Measurements from ENCODE around the gene CDH8.

Gene CDH8

DNA sequence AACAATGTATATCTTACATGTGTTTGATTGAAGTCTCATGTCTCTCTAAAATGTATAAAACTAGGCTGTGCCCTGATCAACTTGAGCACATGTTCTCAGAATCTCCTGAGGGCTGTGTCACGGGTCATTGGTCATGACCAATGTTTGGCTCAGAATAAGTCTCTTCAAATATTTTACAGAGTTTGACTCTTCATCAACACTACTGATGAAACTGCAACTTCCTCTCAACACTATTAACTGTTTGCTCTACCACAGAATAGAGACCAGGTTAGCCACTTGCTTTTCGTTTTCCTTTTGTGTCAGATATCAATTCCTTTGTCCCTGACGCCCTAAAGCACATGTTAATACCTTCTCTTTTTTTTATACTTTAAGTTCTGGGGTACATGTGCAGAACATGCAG lies 358.1 kb downstream of the CDH8 start:
- H3K4me2 ChIP-seq (ENCODE audit: insufficient read depth, low read length, poor library complexity, severe bottlenecking) = no peak overlapping the region
- H2BK5ac ChIP-seq (ENCODE audit: low read length) = no peak overlapping the region
- WGBS, 2 donors (ENCODE audit: extremely low coverage in 2 of 2, insufficient read length in 2 of 2, insufficient replicate concordance in 1 of 2) = no CpG with 5 or more reads among the region's 3 CpGs
- H2BK120ac ChIP-seq (ENCODE audit: low read depth, low read length) = no peak overlapping the region
- H3K18ac ChIP-seq (ENCODE audit: low read length) = no peak overlapping the region
- no peaks in the 10 kb centered on the region for H3K79me1 ChIP-seq (ENCODE audit: low read depth, low read length)
- no peak overlapping the region for H2AK5ac ChIP-seq (ENCODE audit: low read depth, low read length)
- H3K9ac ChIP-seq (ENCODE audit: low read depth, low read length, poor library complexity) = no peak overlapping the region
- H4K8ac ChIP-seq (ENCODE audit: low read depth, low read length) = no peak overlapping the region
- no peaks in the 10 kb centered on the region for H3K4me1 ChIP-seq (ENCODE audit: control insufficient read depth in 2 of 2, insufficient read depth in 1 of 2, low read depth in 1 of 2, low read length in 2 of 2)
- no peaks in the 10 kb centered on the region for H3K27me3 ChIP-seq (ENCODE audit: control insufficient read depth in 3 of 3, insufficient read depth in 3 of 3, low read depth in 1 of 3, low read length in 3 of 3)
- H3K27ac ChIP-seq (replicated peaks; ENCODE audit: low read length) = no peak overlapping the region
- no peak overlapping the region for H2BK12ac ChIP-seq (ENCODE audit: low read length)
- H2BK15ac ChIP-seq (ENCODE audit: low read length) = no peak overlapping the region
- no peaks in the 10 kb centered on the region for H3K9me3 ChIP-seq (replicated peaks in 1 of 2; ENCODE audit: control insufficient read depth in 2 of 2, insufficient read depth in 1 of 2, low read depth in 1 of 2, low read length in 2 of 2)
- no peak overlapping the region for H3K23ac ChIP-seq (ENCODE audit: low read depth, low read length, poor library complexity)
- no peak overlapping the region for H3K14ac ChIP-seq (ENCODE audit: low read length)
- H3K4me3 ChIP-seq (ENCODE audit: low read length in 2 of 2) = no peak overlapping the region
- no peak overlapping the region for H2AFZ ChIP-seq (ENCODE audit: low read length)
- no peak overlapping the region for H4K91ac ChIP-seq (ENCODE audit: low read depth, low read length, poor library complexity)
- no peaks in the 10 kb centered on the region for H3K36me3 ChIP-seq (replicated peaks in 1 of 2; ENCODE audit: control insufficient read depth in 2 of 2, insufficient read depth in 2 of 2, low read length in 2 of 2)
- H3K4ac ChIP-seq (ENCODE audit: low read length) = no peak overlapping the region
- DNase-seq (ENCODE audit: low spot score) = no peak

- H3K9ac ChIP-seq (ENCODE audit: low read depth, low read length, poor library complexity) = no peak overlapping the region
Measured at GRCh38 chr16:61677776-61678175, 358.5 kb downstream of the CDH8 start.

DNA sequence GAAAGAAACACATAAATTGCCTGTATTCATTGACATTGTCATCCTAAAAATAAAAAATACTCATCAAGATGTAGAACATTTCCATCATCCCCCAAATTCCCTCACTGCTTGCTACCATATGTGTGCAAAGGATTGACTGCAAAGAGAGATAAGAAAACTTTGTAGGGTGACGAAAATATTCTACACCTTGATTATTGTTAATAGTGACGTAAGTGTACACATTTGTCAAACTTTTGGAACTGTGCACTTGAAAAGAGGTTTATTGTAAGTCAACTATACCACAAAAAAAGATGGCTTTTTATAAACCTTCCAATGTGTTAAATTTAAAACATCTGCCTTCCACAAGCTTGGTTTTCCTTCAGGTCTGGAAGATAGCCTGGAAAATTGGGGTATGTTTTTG lies 359.5 kb downstream of the CDH8 start:
- H3K27ac ChIP-seq (replicated peaks; ENCODE audit: low read length) = no peak overlapping the region
- no peak overlapping the region for H3K14ac ChIP-seq (ENCODE audit: low read length)
- no peak overlapping the region for H2BK12ac ChIP-seq (ENCODE audit: low read length)

More at GRCh38 chr16:61677776-61678175, 358.5 kb downstream of the CDH8 start:
- Histone ChIP-seq H2BK5ac (ENCODE audit: low read length) (no peak overlapping the region), H3K4me1 (ENCODE audit: control insufficient read depth in 2 of 2, insufficient read depth in 1 of 2, low read depth in 1 of 2, low read length in 2 of 2) (no peaks in the 10 kb centered on the region), H2BK120ac (ENCODE audit: low read depth, low read length) (no peak overlapping the region), H3K9me3 (replicated peaks in 1 of 2; ENCODE audit: control insufficient read depth in 2 of 2, insufficient read depth in 1 of 2, low read depth in 1 of 2, low read length in 2 of 2) (no peaks in the 10 kb centered on the region), H3K14ac (ENCODE audit: low read length) (no peak overlapping the region), H2BK15ac (ENCODE audit: low read length) (no peak overlapping the region), H3K23ac (ENCODE audit: low read depth, low read length, poor library complexity) (no peak overlapping the region), H3K36me3 (replicated peaks in 1 of 2; ENCODE audit: control insufficient read depth in 2 of 2, insufficient read depth in 2 of 2, low read length in 2 of 2) (no peaks in the 10 kb centered on the region), H4K91ac (ENCODE audit: low read depth, low read length, poor library complexity) (no peak overlapping the region), H2AK5ac (ENCODE audit: low read depth, low read length) (no peak overlapping the region), H3K4me3 (ENCODE audit: low read length in 2 of 2) (no peak overlapping the region), H3K18ac (ENCODE audit: low read length) (no peak overlapping the region), H2BK12ac (ENCODE audit: low read length) (no peak overlapping the region), H3K4ac (ENCODE audit: low read length) (no peak overlapping the region), H3K27me3 (ENCODE audit: control insufficient read depth in 3 of 3, insufficient read depth in 3 of 3, low read depth in 1 of 3, low read length in 3 of 3) (no peaks in the 10 kb centered on the region), H3K27ac (replicated peaks; ENCODE audit: low read length) (no peak overlapping the region), H4K8ac (ENCODE audit: low read depth, low read length) (no peak overlapping the region), H3K79me1 (ENCODE audit: low read depth, low read length) (no peaks in the 10 kb centered on the region), H3K4me2 (ENCODE audit: insufficient read depth, low read length, poor library complexity, severe bottlenecking) (no peak overlapping the region), H2AFZ (ENCODE audit: low read length) (no peak overlapping the region)
- no peak for DNase-seq (ENCODE audit: low spot score)
- no CpG with 5 or more reads among the region's 5 CpGs for WGBS, 2 donors (ENCODE audit: extremely low coverage in 2 of 2, insufficient read length in 2 of 2, insufficient replicate concordance in 1 of 2)

DNA sequence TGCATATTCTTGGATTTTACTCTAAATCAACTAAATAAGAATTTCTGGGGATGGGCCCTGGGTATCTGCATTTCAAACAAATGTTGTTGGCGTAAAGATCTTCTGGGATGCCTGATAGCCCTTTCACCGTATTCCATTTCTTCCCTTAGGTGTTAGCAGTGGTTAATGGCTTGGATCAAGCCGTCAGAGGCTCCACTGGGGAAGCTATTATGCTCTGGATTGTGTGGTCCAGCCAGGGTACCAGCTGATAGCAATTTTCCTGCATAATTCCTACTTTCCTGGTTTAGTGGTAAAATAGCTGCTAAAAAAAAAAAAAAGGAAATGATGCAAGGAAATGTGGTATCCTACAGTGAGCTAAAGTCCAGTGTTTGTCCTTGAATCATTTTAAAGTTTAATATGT lies 365.1 kb downstream of the CDH8 start:
- Histone ChIP-seq H3K4me2 (ENCODE audit: insufficient read depth, low read length, poor library complexity, severe bottlenecking) (no peak overlapping the region), H3K9me3 (replicated peaks in 1 of 2; ENCODE audit: control insufficient read depth in 2 of 2, insufficient read depth in 1 of 2, low read depth in 1 of 2, low read length in 2 of 2) (no peaks in the 10 kb centered on the region), H3K36me3 (replicated peaks in 1 of 2; ENCODE audit: control insufficient read depth in 2 of 2, insufficient read depth in 2 of 2, low read length in 2 of 2) (no peaks in the 10 kb centered on the region), H3K18ac (ENCODE audit: low read length) (no peak overlapping the region), H3K23ac (ENCODE audit: low read depth, low read length, poor library complexity) (no peak overlapping the region), H3K14ac (ENCODE audit: low read length) (no peak overlapping the region), H4K91ac (ENCODE audit: low read depth, low read length, poor library complexity) (no peak overlapping the region), H2BK5ac (ENCODE audit: low read length) (no peak overlapping the region), H2AK5ac (ENCODE audit: low read depth, low read length) (no peak overlapping the region), H3K4ac (ENCODE audit: low read length) (no peak overlapping the region), H3K9ac (ENCODE audit: low read depth, low read length, poor library complexity) (no peak overlapping the region), H2BK15ac (ENCODE audit: low read length) (no peak overlapping the region), H3K27me3 (ENCODE audit: control insufficient read depth in 3 of 3, insufficient read depth in 3 of 3, low read depth in 1 of 3, low read length in 3 of 3) (no peaks in the 10 kb centered on the region), H2BK120ac (ENCODE audit: low read depth, low read length) (no peak overlapping the region), H3K4me1 (ENCODE audit: control insufficient read depth in 2 of 2, insufficient read depth in 1 of 2, low read depth in 1 of 2, low read length in 2 of 2) (no peaks in the 10 kb centered on the region), H3K27ac (replicated peaks; ENCODE audit: low read length) (no peak overlapping the region), H2AFZ (ENCODE audit: low read length) (no peak overlapping the region), H3K4me3 (ENCODE audit: low read length in 2 of 2) (no peak overlapping the region), H3K79me1 (ENCODE audit: low read depth, low read length) (no peaks in the 10 kb centered on the region), H2BK12ac (ENCODE audit: low read length) (no peak overlapping the region), H4K8ac (ENCODE audit: low read depth, low read length) (no peak overlapping the region)
- WGBS, 2 donors (ENCODE audit: extremely low coverage in 2 of 2, insufficient read length in 2 of 2, insufficient replicate concordance in 1 of 2) = no CpG with 5 or more reads among the region's 3 CpGs
- DNase-seq (ENCODE audit: low spot score) = no peak

More for the DNA sequence above, 359.5 kb downstream of the CDH8 start:
- no peak overlapping the region for H3K4me3 ChIP-seq (ENCODE audit: low read length in 2 of 2)
- H3K4ac ChIP-seq (ENCODE audit: low read length) = no peak overlapping the region
- no peak for DNase-seq (ENCODE audit: low spot score)
- no peak overlapping the region for H4K91ac ChIP-seq (ENCODE audit: low read depth, low read length, poor library complexity)
- H2BK15ac ChIP-seq (ENCODE audit: low read length) = no peak overlapping the region
- H2BK5ac ChIP-seq (ENCODE audit: low read length) = no peak overlapping the region
- H3K36me3 ChIP-seq (replicated peaks in 1 of 2; ENCODE audit: control insufficient read depth in 2 of 2, insufficient read depth in 2 of 2, low read length in 2 of 2) = no peaks in the 10 kb centered on the region
- H2BK120ac ChIP-seq (ENCODE audit: low read depth, low read length) = no peak overlapping the region
- no peak overlapping the region for H4K8ac ChIP-seq (ENCODE audit: low read depth, low read length)
- no peak overlapping the region for H3K23ac ChIP-seq (ENCODE audit: low read depth, low read length, poor library complexity)
- WGBS, 2 donors (ENCODE audit: extremely low coverage in 2 of 2, insufficient read length in 2 of 2, insufficient replicate concordance in 1 of 2) = no CpG with 5 or more reads among the region's 2 CpGs
- H2AK5ac ChIP-seq (ENCODE audit: low read depth, low read length) = no peak overlapping the region
- no peaks in the 10 kb centered on the region for H3K4me1 ChIP-seq (ENCODE audit: control insufficient read depth in 2 of 2, insufficient read depth in 1 of 2, low read depth in 1 of 2, low read length in 2 of 2)
- H3K9ac ChIP-seq (ENCODE audit: low read depth, low read length, poor library complexity) = no peak overlapping the region
- H2AFZ ChIP-seq (ENCODE audit: low read length) = no peak overlapping the region
- H3K27me3 ChIP-seq (ENCODE audit: control insufficient read depth in 3 of 3, insufficient read depth in 3 of 3, low read depth in 1 of 3, low read length in 3 of 3) = no peaks in the 10 kb centered on the region
- H3K9me3 ChIP-seq (replicated peaks in 1 of 2; ENCODE audit: control insufficient read depth in 2 of 2, insufficient read depth in 1 of 2, low read depth in 1 of 2, low read length in 2 of 2) = no peaks in the 10 kb centered on the region
- H3K4me2 ChIP-seq (ENCODE audit: insufficient read depth, low read length, poor library complexity, severe bottlenecking) = no peak overlapping the region
- no peak overlapping the region for H3K18ac ChIP-seq (ENCODE audit: low read length)
- H3K79me1 ChIP-seq (ENCODE audit: low read depth, low read length) = no peaks in the 10 kb centered on the region
